Measurements from ENCODE around the gene BAX. TPM values are rescaled to one million over a fixed set of nuclear protein-coding genes. Genes with fewer than 3 reads are reported as not detected.
A peak's percentile ranks its signal among the peaks of the same experiment; 100 is the strongest.

BAX gene
- total and polyA plus RNA-seq, 9 of the 15 experiments (the other 6 are each of a cell fraction or from before 2014, with no cell fraction given): 3.2 to 95.4 (median 44.5) TPM

- TF ChIP-seq CREB3L1 (IDR thresholded peaks at IDR 0.05; ENCODE audit: borderline replicate concordance, low read depth): peak; percentile 10; the same call in 1 of the 2 replicates
- TF ChIP-seq MEF2A (IDR thresholded peaks at IDR 0.05; ENCODE audit: control insufficient read depth, low read depth, low read length): no peak
- peak; percentile 93 for TF ChIP-seq SP2 (IDR thresholded peaks at IDR 0.05; ENCODE audit: extremely low read depth, low read depth, low read length, poor library complexity, severe bottlenecking)
- TF ChIP-seq NFIC (IDR thresholded peaks at IDR 0.05): peak; percentile 28; the same call in 1 of the 2 replicates
- TF ChIP-seq TAF9B (IDR thresholded peaks at IDR 0.05; ENCODE audit: partially characterized antibody): no peak
- no peak for TF ChIP-seq ZNF121 (CRISPR knock-in tag; conservative IDR thresholded peaks at IDR 0.05)
- peak; percentile 51; the same call in 1 of the 2 replicates for TF ChIP-seq ATF1 (CRISPR knock-in tag; IDR thresholded peaks at IDR 0.05)
- peak; percentile 92 for TF ChIP-seq ATF1 (tag; IDR thresholded peaks at IDR 0.05)
- no peak for TF ChIP-seq ZNF444 (CRISPR knock-in tag; IDR thresholded peaks at IDR 0.05)
- TF ChIP-seq ELF4 (CRISPR knock-in tag; IDR thresholded peaks at IDR 0.05): 0 out of 2 replicates have a peak, but pooled peaks have one; percentile 50
- peak; percentile 30 for TF ChIP-seq ARID4B (CRISPR knock-in tag; IDR thresholded peaks at IDR 0.05)
- no peak; the same call in 1 of the 2 replicates for TF ChIP-seq ZNF79 (CRISPR knock-in tag; IDR thresholded peaks at IDR 0.05; ENCODE audit: low read depth)
- TF ChIP-seq ARID2 (IDR thresholded peaks at IDR 0.05): no peak
- no peak for TF ChIP-seq NR2F6 (CRISPR knock-in tag; IDR thresholded peaks at IDR 0.05)
- 0 out of 2 replicates have a peak, but pooled peaks have one; percentile 12 for TF ChIP-seq CBFB (CRISPR knock-in tag; IDR thresholded peaks at IDR 0.05)
- TF ChIP-seq, protein P1, sequence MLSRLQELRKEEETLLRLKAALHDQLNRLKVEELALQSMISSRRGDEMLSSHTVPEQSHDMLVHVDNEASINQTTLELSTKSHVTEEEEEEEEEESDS (CRISPR knock-in tag; IDR thresholded peaks at IDR 0.05): no peak
- TF ChIP-seq ZNF395 (CRISPR knock-in tag; IDR thresholded peaks at IDR 0.05): no peak
- no peak for TF ChIP-seq ZNF830 (CRISPR knock-in tag; IDR thresholded peaks at IDR 0.05)
- TF ChIP-seq ZNF347 (CRISPR knock-in tag; IDR thresholded peaks at IDR 0.05; ENCODE audit: low read depth): no peak
- no peak for TF ChIP-seq POLR3G (IDR thresholded peaks at IDR 0.05; ENCODE audit: extremely low read depth, insufficient read length, insufficient replicate concordance)
- TF ChIP-seq STAT5B (CRISPR knock-in tag; IDR thresholded peaks at IDR 0.05): no peak
- TF ChIP-seq ZNF140 (CRISPR knock-in tag; IDR thresholded peaks at IDR 0.05): no peak
Observed at GRCh38 chr19:48993175-48994034, 38.7 kb downstream of the BAX start, which contains the start of the genes GYS1 and RUVBL2 (continued).
